Putamen (tissue), 1 donor: Measurements from ENCODE around the gene NAA10.

Experiments used
- DNase-seq: peaks from one replicate; pipeline ENCODE4 v3.0.0-alpha.2; 2016; ENCODE audit warnings: low spot score

NAA10 gene

DNA sequence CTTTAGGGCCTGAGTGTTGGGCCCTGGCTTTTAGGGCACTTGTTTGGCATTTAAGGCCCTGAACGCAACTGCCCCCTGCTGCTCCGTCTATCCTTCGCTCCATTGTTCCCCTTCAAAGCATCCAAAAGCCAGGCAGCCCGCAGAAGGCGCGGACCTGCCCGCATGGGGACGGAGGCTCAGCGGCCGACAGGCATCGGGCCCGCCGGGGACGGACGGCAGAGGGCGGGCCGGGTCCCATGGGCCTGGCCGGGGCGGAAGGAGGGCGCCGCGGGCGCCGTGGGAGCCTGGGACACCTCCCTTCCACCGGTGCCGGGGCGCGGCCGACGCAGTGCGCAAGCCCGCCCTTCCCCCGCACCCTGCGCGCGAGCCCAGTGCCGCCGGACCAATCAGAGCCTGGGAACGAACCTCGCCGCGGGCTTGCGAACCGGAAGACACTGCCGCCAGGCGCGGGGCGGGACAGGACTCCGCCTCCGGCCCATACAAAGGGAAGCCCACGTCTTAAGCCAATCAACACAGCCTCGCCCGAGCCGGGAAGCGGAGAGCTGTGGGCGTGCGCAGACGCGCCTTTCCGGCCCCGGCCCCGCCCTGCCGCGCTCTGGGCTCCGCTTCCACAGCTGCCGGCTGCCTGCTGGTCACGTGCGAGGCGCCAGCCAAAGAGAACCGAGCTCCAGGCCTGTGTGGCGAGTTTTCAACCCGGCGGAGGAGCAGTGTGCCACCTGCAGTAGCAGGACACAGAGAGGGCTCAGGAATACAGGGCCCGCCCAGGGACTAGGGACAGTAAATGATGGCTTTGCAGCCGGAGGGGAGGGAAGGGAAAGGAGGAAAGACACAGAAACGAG is 6.7 kb downstream of the NAA10 start:
- DNase-seq = peak; percentile 95

DNA sequence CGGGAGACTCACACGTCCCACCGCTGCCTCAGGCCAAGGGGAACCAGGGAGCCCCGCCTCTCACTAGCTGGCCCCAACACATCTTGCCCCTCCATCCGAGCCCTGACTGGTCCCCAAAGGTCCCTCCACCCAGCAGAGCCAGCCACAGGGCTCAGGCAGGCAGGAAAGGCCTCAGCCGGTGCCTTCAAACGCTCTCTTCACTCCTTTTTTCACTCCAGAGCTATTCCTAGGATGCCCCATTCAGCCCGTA is 7.2 kb downstream of the NAA10 start:
- DNase-seq = no peak

DNA sequence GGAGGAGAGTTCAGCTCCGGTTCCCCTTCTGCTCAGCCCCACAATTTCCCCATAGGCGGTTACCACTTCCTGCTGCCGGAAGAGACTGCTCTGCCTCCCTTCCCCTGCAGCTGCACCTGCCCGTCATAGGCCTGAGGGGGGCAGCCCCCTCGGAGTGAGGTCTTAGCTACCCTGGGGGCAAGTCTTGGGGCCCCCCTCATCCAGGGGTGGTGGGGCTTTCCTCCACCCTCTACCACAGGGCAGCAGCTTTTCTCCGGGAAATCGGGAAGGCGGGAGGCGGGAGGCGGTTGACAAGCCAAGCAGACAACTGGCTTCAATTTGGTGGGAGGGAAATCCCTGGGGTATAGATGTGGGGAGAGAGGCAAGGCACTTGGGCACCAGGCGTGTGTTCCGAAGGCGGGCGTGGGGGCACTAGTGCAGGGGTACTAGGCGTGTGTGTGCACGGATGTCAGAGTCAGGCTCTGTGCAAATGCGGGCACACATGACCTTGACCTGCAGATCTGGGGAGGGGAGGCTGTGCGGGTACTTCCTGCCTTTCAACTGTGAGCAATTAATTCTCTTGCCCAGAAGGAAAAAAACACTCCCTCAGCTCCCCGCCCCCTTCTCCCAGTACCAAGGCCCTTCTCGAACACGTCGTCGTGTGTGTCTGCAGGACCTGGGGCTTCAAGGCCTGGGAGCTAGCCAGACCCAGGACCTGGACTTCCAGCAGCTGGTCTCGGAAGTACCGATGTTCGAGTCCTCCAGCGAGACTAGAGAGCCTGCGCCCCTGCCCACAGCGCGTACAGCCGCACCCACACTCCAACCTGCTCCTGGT is 7.8 kb downstream of the NAA10 start:
- no peak for DNase-seq

DNA sequence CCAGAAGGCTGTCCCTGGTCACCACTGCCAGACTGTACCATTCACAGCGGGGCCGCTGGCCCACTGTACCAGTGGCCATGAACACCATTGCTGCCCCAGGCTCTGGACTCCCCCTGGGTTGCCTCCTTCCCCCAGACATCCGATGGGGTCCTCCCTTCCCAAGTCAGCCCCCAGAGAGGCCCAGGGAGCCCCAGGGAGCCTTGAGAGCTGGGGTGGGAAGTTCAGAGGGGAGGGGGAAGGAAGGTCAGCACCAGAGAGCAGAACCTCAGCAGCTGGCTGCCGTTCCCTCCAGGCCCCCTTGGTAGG is 8.3 kb downstream of the NAA10 start:
- no peak for DNase-seq

DNA sequence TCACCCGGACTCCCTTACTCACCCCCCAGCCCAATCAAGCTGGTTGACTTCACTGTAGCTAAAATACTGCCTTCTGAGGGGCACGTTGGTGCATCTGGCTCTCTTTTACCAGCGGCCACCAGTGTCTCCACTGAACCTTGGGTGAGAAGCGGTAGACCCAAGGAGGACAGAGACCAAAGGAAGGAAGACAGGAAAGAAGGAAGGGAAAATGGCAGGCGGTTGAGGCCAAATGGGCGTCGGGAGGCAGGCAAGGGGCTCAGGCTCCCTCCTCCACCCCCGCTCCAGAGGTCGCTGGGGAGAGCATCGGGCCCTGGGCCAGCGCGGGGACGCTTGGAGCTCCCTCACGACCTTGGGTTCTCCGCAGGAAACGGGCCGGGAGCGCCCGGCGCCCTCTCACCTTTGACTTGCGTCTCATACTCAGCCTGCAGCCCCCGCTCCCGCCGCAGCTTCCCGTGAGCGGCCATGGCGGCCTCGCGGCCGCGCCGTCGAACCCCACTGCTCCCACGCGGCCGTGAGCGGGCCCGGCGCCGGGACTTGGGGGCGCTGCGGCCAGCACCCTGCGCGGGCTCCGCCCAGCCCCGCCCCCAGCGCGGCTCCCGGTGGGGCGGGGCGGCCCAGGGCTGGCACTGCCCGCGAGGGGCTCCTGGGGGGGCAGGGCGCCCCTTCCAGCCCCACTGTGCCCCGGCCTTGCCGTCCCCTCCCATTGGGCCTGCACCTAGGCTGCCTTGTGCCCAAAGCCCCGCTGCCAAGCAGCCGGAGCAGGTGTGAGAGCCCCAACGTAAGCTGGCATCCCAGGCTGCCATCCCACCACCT is 8.9 kb downstream of the NAA10 start, which contains the start of gene ARHGAP4:
Gene ARHGAP4 (minus strand): TSS at position 526 of the 813 bp plus-strand sequence. CDS start 62 bp downstream, at position 464.
- DNase-seq = no peak

DNA sequence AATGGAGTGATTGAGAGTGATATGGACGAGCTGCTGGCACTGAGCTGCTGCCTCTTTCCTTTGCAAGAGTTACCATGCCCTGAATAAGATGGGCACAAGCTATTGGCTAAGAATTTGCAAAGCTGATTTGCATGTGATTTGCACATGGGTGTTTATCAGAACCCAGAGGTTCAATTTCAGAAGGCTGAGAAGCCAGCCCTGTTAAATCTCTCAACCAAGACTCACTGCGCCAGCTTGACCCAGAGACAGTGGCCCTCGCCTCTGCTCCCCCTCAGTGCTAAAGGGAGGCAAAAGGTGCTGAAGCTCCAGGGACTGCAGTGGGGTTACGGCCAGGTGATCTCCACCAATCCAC is 9.5 kb downstream of the NAA10 start:
- no peak for DNase-seq

DNA sequence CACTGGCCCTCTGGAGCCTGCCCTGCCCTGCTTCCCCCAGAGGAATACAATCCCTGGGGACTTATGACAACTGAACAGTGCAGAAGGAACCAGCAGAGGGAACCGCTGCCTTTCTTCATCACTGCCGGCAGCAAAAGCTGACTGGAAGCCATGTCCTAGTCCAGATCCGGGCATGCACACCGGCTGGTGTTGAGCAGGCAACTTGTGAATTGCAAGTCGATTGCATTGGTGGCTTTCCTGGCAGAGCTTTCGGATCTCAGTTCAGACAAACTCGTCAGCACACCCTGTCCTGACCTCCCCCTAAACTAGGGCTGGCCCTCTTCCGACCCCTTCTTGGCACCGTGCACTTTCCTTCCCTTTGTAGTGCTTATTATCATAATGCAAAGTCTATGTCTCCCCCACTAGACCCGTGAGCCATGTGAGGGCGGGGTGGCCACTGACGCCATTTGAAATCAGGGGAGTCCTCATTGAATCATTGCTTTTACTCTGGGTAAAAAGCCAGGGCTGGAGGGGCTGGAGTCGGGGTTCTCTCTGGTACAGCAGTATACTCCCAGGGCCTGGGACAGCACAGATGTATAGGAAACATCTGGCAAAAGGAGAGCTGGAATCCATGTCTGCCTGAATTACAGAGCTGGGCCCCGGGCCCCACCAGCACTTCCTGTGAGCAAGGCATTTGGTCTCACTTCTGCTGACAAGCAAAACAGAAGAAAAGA is 10.5 kb downstream of the NAA10 start:
- peak; percentile 31 for DNase-seq

DNA sequence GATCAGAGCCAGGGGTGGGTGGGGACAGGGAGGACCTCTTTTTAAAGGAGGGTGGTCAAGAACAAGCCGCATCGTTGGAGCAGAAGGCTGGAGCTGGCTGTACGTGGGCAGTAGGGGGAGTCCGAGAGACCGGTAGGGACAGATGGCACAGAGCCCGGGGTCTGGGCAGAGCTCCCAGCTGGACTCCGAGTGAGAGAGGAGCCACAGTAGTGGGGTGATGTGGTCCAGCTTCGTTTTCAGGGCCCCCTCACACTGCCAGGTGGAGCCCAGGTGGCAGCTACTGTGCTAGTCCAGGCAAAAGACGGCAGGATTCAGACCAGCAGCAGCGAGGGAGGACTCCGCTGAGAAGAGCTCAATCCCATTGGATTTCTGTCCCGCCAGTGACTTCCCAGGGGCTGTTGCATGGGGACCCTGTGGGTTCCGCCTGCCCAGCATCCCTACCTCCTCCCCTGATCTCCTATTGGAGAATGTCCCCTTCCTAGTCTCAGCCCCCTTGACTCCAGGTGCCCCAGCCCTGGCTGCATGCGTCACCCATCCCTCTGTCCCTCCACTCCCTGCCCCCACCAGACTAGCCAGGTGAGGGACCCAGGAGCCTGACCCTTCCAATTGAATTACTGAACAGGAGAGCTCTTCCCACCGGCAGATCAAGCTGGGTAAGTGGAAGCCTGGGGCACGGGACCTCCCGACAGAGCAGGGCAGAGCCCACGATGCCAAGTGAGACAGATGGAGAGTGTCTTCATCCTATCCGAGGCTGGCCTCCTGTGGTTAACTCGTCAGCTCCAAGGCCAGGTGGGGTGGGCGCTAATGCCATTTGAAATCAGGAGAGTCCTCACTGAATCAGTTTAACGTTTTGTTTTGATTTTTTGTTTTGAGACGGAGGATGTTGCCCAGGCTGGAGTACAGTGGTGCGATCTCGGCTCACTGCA is 11.6 kb downstream of the NAA10 start:
- peak; percentile 26 for DNase-seq

DNA sequence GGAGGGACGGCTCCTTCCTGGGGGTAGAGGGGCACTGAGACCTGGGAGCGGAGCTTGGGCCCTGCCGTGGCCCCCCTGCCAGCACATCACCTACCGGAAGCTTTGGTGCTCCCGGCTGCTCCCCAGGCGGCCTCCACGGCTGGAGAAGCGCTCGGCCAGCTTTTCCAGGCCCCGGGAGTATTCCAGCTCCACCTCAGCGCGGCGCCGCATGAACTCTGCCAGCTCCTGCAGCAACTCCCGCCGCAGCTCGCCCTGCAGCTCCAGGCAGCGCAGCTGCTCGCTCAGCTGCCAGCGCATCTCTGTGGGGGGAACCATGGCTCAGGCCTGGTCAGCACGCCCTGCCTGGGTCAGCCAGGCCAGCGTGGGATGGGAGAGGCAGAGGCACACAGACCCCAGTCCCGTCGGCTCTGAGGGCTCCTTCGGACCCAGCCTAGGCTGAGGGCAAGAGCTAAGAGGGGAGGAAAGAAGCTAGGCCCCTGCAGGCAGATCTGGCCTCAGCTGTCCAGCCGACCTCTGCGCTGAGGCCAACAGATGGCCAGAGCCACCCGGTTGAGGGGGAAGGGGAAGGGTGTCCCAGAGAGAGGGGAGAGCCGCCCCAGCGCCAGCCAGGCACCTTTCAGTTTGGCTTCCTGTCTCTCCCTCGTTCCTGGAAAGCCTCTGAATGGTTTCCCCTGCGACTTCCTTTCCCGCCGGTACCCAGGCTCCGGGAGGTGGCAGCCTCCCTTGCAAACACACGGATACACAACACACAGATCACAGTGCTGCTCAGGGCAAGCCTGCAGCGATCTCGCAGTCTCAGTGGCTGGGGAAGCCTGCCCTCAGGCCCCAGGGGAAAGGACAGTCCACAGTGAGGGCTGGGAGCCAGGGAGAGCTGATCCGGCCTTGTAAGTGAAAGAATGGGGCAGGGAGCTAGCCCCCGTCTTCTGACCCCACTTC is 13.1 kb downstream of the NAA10 start:
- DNase-seq = no peak

DNA sequence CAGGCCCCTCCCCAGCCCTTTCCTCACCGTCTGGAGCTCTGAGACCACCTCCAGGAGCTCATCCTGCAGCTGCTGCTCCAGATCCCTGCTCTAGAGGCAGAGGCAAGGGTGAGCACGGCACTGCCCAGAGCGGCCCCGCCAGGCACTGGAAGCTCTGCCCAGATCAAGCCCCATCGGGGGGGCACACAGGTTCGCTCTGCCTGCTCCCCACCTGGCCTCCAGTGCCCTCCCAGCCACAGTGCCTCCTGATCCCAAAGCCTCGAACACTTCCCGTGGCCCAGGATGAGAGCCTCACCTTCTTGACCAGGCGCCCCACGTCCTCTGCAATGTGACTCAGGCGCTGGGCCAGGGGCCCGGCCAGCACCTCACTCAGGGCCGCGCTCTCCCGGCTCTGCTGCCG is 13.8 kb downstream of the NAA10 start:
- no peak for DNase-seq

DNA sequence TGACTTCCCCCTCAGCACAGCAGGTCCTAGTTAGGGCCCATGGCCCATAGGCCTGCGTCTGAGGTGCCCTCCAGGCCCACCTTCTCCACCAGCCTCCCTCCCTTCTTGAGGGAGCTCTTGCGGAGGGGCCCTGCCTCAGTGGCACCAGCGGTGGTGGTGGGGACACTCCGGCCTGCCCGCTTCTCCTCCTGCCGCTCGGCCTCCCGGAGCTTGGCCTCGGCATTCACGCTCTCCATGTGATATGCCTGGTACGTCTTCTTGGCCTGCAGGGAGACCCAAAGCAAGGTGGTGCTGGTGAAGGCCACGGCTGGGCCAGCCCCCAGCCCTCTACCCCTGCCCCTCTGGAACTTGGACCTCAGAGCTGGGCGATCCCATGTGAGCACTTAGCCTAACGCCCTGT is 14.3 kb downstream of the NAA10 start:
- DNase-seq = no peak

DNA sequence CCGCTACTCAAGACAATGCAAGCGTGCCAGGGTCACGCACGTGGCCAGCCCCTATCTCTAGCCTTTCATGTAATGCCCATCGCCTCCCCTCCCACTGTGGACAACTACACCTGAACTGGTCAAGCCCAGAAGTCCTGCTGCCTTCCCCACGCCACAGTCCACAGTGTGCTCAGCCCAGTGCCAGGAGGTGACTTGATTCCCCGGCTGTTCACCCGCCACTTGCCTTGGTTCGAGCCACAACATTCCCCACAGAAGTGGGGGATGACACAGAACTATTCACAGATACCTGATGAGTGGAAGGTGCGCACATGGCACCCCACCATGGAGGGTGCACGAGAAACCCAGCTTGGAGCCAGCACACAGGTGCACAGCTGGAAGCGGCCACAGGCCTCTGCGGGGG is 15.6 kb downstream of the NAA10 start:
- no peak for DNase-seq

DNA sequence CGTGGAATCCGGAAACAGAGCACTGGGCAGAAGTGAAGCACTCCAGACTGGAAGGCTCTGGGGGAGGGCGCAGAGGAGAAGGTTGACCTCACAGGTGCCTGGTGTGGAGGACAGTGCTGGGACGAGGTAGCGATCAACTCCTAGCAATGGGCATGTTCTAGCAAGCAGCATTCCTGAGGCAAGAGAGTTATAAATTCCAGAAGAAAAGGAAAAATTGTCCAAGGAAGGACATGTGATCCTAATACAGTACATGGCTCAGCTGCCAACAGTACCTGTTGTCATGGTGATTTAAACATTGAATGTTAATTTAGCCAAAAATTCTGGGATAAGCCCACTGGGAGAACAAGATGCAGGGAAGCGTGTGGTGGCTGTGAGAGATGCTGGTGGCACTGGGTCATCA is 17.0 kb downstream of the NAA10 start:
- DNase-seq = no peak

DNA sequence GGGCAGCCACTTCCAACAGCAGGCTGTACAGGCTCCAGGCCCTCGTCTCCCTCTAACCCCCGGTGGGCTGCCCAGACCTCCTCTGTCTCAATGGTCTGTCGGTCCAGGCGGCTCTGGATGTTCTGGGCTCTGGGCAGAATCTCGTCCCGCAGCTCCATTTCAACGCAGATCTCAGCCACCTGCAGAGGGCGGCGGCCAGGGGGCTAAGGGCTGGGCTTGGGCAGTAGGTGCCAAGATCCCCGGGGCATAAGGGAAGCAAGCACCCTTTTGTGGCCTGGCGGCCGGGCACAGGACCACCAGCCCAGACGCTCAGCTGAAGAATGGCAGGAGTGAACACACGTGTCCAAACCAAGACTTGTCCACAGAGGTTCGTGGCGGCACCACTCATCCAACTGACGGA is 21.1 kb downstream of the NAA10 start:
- no peak for DNase-seq

DNA sequence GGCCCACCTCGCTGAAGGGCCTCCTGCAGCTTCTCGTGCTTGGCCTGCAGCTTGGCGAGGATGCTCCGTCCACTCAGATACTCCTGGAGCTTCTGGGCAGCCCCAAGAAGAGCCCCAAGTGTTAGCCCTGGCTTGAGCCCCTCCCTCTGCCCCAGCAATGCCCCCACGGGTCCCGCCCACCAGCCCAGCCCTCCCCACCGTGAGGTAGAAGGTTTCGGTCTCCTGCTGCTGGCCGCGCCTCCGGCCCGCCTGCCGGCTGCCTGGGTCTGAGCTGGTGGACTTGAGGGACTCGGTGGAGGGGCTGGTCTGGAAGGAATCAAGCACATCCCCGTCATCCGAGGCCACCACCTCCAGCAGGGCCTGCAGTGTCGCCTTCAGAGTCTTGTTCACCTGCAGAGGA is 21.6 kb downstream of the NAA10 start:
- no peak for DNase-seq

DNA sequence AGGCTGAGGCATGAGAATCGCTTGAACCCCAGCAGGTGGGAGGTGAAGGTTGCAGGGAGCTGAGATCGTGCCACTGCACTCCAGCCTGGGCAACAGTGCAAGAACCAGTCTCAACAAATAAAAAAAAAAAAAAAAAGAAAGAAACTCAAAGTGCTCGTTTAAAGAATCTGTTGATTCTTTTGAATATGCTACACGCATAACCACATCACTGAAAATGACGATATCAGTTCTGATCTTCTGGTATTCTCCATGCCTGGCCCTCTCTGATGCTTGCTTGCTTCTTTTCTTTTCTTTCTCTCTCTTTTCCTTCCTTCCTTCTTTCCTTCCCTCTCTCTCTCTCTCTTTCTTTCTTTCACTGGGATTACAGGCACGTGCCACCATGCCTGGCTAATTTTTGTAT is 23.0 kb downstream of the NAA10 start:
- DNase-seq = no peak

DNA sequence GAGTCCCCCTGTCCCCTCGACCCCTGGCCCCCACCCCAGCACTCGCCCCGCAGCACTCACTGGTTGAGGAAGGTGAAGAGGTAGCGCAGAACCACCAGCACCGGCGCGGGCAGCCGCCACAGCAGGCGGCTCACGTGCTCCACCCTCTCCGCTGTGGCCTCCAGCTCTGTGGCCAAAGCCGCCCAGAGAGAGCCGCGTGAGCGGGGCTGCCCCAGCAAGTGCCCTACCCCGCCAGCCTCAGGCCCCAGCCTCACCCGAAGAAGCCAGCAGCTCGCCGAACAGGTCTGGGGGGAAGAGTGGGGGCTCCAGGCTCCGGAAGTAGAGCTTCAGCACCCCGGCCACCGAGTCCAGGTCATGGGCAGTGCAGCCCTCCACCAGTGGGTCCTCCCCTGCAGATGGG is 24.4 kb downstream of the NAA10 start:
- DNase-seq = no peak

DNA sequence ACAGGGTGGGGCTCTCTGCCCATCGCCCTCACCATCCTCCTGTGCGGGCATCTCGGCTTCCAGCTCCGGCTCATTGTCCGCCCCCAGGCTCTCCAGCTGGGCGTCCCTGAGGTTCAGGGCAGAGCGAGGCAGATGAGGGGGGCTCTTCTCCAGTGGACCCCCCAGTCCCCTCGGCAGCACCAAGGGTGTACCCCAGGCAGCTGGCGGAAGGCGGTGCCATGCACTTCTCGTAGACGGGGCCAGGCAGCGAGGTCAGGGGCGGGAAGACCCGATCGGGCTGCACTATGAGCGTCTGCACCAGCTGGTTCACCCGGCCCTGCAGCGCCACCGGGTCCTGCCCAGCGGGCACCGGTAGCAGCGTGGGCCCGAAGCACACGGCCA is 24.9 kb downstream of the NAA10 start:
- no peak for DNase-seq

DNA sequence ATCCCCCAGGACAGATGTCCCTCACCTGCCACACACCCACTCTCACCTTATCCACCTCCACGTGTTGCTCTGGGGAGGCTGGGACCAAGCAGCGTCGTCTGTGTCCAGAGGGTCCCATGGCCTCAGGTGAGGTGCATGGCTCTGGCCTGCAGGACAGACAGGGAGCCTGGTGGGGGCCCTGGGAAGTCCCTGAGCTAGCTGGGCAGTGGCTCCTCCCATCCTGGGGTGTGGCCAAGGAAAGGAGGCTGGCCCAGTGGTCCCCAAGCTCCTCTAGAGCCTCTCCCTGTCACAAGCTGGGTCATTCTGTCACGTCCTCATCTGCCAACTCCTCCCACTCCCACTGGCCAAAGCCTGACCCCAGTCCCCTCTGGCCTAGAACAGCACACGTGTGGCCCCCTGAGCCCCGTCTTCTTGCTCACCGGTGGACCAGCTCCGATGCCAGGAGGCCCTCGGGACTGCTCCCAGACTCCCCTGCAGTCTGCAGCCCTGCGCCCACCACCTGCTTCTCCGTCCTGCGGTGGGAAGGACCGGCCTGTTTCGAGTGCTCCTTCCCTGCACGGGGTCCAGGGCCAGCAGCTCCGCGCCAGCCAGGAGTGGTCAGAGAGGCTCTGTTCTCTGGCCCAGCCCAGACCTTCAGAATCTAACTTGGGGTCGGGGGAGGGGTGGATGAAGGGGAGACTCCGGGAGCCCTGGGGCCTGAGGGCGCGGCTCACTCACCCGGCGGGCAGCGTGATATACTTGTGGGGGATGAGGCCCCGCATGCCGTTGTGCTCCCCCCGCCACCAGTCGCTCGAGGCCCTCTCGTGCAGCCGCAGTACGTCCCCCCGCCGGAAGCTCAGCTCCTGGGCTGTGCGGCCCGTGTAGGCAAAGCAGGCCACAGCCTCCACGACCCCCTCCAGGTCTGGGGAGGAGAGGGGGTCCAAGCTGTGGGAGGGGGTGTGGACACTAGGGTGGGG is 25.5 kb downstream of the NAA10 start:
- DNase-seq = no peak
